ENCODE results near the gene FCHSD2.
A peak's percentile ranks its signal among the peaks of the same experiment; 100 is the strongest.

Gene FCHSD2

DNA sequence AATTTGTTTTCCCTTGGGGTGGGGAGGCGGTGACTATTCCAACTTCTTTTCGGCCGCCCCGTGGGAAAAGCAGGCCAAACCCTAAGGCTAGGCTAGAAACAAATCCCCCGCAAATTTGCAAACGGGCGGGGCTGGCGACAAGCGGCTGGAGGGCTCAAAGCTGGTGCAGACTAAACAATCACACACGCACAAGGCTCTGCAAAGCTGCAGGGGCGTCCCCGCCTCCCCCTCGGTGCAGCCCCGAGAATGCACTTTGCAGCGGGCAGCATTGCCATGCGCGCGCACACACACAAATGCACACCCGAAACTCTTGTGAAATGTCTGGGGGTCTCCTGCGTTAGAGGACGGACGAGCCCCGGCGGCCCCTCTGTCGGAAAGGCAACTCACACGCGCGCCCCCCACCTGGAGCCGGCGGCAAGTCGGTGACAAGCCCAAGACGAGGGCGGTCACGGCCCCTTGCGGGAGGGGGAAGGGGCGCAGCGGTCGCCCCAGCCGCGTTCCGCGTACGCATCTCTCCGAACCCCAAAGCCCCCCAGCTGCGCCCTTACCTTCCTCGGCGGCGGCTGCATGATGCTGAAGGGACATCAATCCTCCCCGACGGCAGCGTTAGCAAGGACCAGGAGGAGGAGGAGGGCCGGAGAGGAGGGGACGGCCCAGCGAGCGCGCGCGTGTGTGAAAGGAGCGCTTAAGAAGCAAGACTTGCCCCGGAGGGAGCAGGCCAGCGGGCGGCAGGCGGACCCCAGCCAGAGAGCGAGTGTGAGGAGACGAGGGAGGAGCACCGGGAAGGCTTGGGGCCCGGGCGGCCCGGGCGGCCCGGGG is 600 bp downstream of the FCHSD2 start:
- H3K4me3 ChIP-seq (ENCODE audit: low read depth, low read length), result peak overlapping the region; percentile 91
- peak; percentile 93 for DNase-seq (ENCODE audit: low read depth)
- TF ChIP-seq, protein P1, sequence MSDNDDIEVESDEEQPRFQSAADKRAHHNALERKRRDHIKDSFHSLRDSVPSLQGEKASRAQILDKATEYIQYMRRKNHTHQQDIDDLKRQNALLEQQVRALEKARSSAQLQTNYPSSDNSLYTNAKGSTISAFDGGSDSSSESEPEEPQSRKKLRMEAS (IDR thresholded peaks at IDR 0.05; ENCODE audit: low read depth, low read length), result peak; percentile 52
- TF ChIP-seq POLR2A (IDR thresholded peaks at IDR 0.05; ENCODE audit: extremely low read depth, insufficient read length) (no peak), MYC (IDR thresholded peaks at IDR 0.05; ENCODE audit: low read depth, low read length) (peak; percentile 58)

DNA sequence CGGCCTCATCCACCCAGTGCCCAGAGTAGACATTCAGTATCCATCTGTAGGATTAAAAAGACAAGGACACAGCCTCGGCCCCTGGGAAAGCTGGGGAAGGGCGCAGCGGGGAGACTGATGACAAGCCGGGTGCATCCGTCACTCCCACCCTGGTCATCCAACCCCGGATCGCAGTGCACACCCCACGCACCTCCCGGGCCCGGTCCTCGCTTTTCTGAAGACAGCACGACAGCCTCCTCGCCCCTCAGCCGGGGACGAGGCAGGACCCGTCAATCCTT is 1.1 kb downstream of the FCHSD2 start:
- H3K4me3 ChIP-seq (ENCODE audit: low read depth, low read length), result peak overlapping the region; percentile 91
- no peak for TF ChIP-seq CTCF (IDR thresholded peaks at IDR 0.05; ENCODE audit: low read depth, low read length)
- no peak for TF ChIP-seq MYC (IDR thresholded peaks at IDR 0.05; ENCODE audit: low read depth, low read length)
- TF ChIP-seq POLR2A (IDR thresholded peaks at IDR 0.05; ENCODE audit: extremely low read depth, insufficient read length), result no peak
- TF ChIP-seq, protein P1 (IDR thresholded peaks at IDR 0.05; ENCODE audit: low read depth, low read length), result peak; percentile 34; the same call in 1 of the 2 replicates
- no peak for DNase-seq (ENCODE audit: low read depth)

GRCh38 chr11:73140213-73141030 is 1.7 kb downstream of the FCHSD2 start:
- DNase-seq (ENCODE audit: low read depth), result peak; percentile 43
- H3K4me3 ChIP-seq (ENCODE audit: low read depth, low read length), result peak overlapping the region; percentile 91
- TF ChIP-seq, protein P1 (IDR thresholded peaks at IDR 0.05; ENCODE audit: low read depth, low read length), result no peak
- TF ChIP-seq MYC (IDR thresholded peaks at IDR 0.05; ENCODE audit: low read depth, low read length), result no peak
- TF ChIP-seq CTCF (IDR thresholded peaks at IDR 0.05; ENCODE audit: low read depth, low read length), result no peak
- no peak for TF ChIP-seq POLR2A (IDR thresholded peaks at IDR 0.05; ENCODE audit: extremely low read depth, insufficient read length)

- no peak for DNase-seq (ENCODE audit: low read depth)
- H3K4me3 ChIP-seq (ENCODE audit: low read depth, low read length), result peak overlapping the region; percentile 91
- TF ChIP-seq, protein P1 (IDR thresholded peaks at IDR 0.05; ENCODE audit: low read depth, low read length), result no peak
- TF ChIP-seq POLR2A (IDR thresholded peaks at IDR 0.05; ENCODE audit: extremely low read depth, insufficient read length) (no peak), CTCF (IDR thresholded peaks at IDR 0.05; ENCODE audit: low read depth, low read length) (no peak), MYC (IDR thresholded peaks at IDR 0.05; ENCODE audit: low read depth, low read length) (no peak)
Observed at GRCh38 chr11:73139476-73140198, 2.5 kb downstream of the FCHSD2 start.

- TF ChIP-seq, protein P1 (IDR thresholded peaks at IDR 0.05; ENCODE audit: low read depth, low read length), result no peak
- TF ChIP-seq CTCF (IDR thresholded peaks at IDR 0.05; ENCODE audit: low read depth, low read length), result no peak
- no peak for TF ChIP-seq MYC (IDR thresholded peaks at IDR 0.05; ENCODE audit: low read depth, low read length)
- no peak for TF ChIP-seq POLR2A (IDR thresholded peaks at IDR 0.05; ENCODE audit: extremely low read depth, insufficient read length)
- DNase-seq (ENCODE audit: low read depth), result no peak
- H3K4me3 ChIP-seq (ENCODE audit: low read depth, low read length), result peak overlapping the region; percentile 41
Observed at GRCh38 chr11:73137944-73138274, 4.2 kb downstream of the FCHSD2 start.

Data from NB4 (cell line).